Gastrocnemius medialis (tissue), 4 donors: ENCODE data around the gene SPTBN1. TPM values are rescaled to one million over a fixed set of nuclear protein-coding genes. Genes with fewer than 3 reads are reported as not detected.
A peak's percentile ranks its signal among the peaks of the same experiment; 100 is the strongest.

ENCODE experiments used
- ATAC-seq, 2 donors: fragments of 150-250 bp; one replicate each; pipeline ENCODE4 v1.9.1; 2016
- DNase-seq, 2 donors: peaks; one replicate each; pipeline ENCODE4 v3.0.0-alpha.2; 2019
- H3K27ac ChIP-seq, 4 donors: fragments of 200-600 bp; sonication (generic); 1 replicate in 1 of 4; 2 replicates in 3 of 4; pipeline ENCODE4 v1.5.1; 2016 to 2018; ENCODE audit warnings: mild to moderate bottlenecking in 2 of 4, moderate library complexity in 1 of 4
- H3K27me3 ChIP-seq, 3 donors: fragments of 200-600 bp; sonication (generic) in 2 of 3; 1 replicate in 1 of 3; 2 replicates in 2 of 3; pipeline versions ENCODE4 v1.5.1 to v1.6.0; 2016 to 2019; ENCODE audit warnings: mild to moderate bottlenecking in 1 of 3, moderate library complexity in 1 of 3
- H3K36me3 ChIP-seq, 2 donors: fragments of 200-600 bp; sonication (generic) in 1 of 2; one replicate each; pipeline ENCODE4 v1.5.1; 2017 to 2018
- H3K4me1 ChIP-seq, 2 donors: fragments of 200-600 bp; sonication (generic) in 1 of 2; one replicate each; pipeline ENCODE4 v1.5.1; 2016 to 2017; ENCODE audit warnings: mild to moderate bottlenecking in 2 of 2
- H3K4me3 ChIP-seq, 4 donors: fragments of 200-600 bp; sonication (generic) in 3 of 4; 1 replicate in 1 of 4; 2 replicates in 3 of 4; pipeline ENCODE4 v1.5.1; 2016 to 2019; ENCODE audit warnings: mild to moderate bottlenecking in 2 of 4
- H3K9me3 ChIP-seq, 3 donors: fragments of 200-600 bp; sonication (generic) in 2 of 3; 1 replicate in 1 of 3; 2 replicates in 2 of 3; pipeline ENCODE4 v1.5.1; 2016 to 2019
- CTCF ChIP-seq, 5 experiments: fragments of 450-650 bp in 3 of 5; fragments of 200-600 bp in 2 of 5; sonication (generic) in 2 of 5; IDR thresholded peaks in 4 of 5; conservative IDR thresholded peaks in 1 of 5; 1 replicate in 4 of 5; 2 replicates in 1 of 5; pipeline ENCODE4 v1.5.1; 2016 to 2019; ENCODE audit warnings: antibody characterized with exemption in 5 of 5, mild to moderate bottlenecking in 3 of 5, moderate library complexity in 3 of 5
- POLR2A ChIP-seq, 2 donors: fragments of 450-650 bp; IDR thresholded peaks; one replicate each; pipeline ENCODE4 v1.6.1; 2017; ENCODE audit warnings: antibody characterized with exemption in 2 of 2, mild to moderate bottlenecking in 2 of 2, moderate library complexity in 2 of 2
- in situ Hi-C, 4 donors: fragments of 200-750 bp; cut with MboI; loops; one replicate each; pipeline versions ENCODE4 v1.15.0 to v1.8.0; 2017; ENCODE audit warnings: low sequenced_read_pairs in 4 of 4
- intact Hi-C: fragments of 100-400 bp; cut with DNase I; formaldehyde crosslinking; loops from one replicate; pipeline ENCODE4 v1.15.1; 2023; ENCODE audit warnings: low total_unique reads
- total RNA-seq, 4 donors: library from RNA; depleted of rRNA; stranded (reverse); fragments of >200 nt; gene quantifications; one replicate each; pipeline versions ENCODE4 v1.1.0 to v1.2.3, GENCODE V29; 2016

Gene SPTBN1
- total RNA-seq, 4 donors from 2014 or later: 107 to 191 (median 119) TPM

DNA sequence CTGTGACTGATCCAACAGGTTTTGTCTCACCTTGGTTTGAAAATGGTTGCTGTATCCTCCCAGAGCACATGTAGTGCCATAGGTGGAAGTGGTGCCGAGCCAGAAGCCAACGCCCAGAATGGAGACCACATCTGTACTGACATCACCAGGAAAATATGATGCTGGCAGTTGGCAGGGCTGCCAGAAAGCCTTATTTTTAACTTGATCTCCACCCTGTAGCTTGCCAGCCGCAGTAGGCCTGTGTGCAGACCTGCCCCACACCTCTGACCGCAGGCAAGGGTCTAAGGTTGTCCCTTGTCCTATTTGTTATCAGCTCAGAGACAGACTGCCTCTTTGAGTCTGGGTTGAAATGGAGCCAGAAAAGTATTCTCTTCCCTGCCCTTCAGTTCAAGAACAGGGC, 143.8 kb downstream of the SPTBN1 start:
- in situ Hi-C loops (no loop called here), intact Hi-C loops (loop anchor here (10.0 kb wide), 1 partner anchor 75 kb away; no protein-coding TSS in a partner anchor)
- TF ChIP-seq CTCF (IDR thresholded peaks at IDR 0.05 in 4 of 5, conservative IDR thresholded peaks at IDR 0.05 in 1 of 5): no peak
- no peak for TF ChIP-seq POLR2A (IDR thresholded peaks at IDR 0.05)
- H3K9me3 ChIP-seq: no peaks in the 10 kb centered on the region
- H3K4me3 ChIP-seq: no peak overlapping the region
- no peaks in the 10 kb centered on the region for H3K27me3 ChIP-seq
- peak overlapping the region; percentile 45 to 71 (median 69) for H3K27ac ChIP-seq
- DNase-seq (peak; percentile 46 to 54), ATAC-seq (peak; percentile 44 to 49)
- H3K36me3 ChIP-seq: no peaks in the 10 kb centered on the region
- H3K4me1 ChIP-seq: peaks cover 93 to 99% of the 10 kb centered on the region in 2 donors

DNA sequence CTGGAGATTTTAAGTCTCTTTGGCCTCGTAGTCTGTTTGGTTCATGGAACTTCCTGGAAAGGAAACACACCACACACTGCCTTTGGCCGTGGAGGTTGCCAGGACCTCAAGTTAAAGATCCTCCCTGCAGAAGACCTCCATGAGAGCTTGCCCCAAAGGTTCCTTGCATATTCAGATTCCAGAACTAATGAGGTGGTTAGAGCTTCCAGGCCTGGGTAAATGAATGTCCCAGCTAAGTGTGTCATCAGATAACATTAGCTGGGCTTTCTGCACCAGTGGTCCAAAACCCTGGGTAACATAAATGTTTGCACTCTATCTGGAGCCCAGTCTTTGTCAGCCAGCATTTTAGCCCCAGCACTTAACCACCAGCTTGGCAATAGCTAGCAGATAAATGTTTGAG, 145.2 kb downstream of the SPTBN1 start:
- Histone ChIP-seq H3K36me3 (no peaks in the 10 kb centered on the region), H3K4me1 (peaks cover 85 to 100% of the 10 kb centered on the region in 2 donors), H3K4me3 (no peak overlapping the region), H3K27me3 (no peaks in the 10 kb centered on the region), H3K9me3 (no peaks in the 10 kb centered on the region), H3K27ac (peak overlapping the region in 3 of 4 donors; percentile 67 to 71 (median 71))
- DNase-seq: no peak
- in situ Hi-C loops (no loop called here), intact Hi-C loops (loop anchor here (10.0 kb wide), 1 partner anchor 77 kb away; no protein-coding TSS in a partner anchor)
- no peak for ATAC-seq
- TF ChIP-seq CTCF (IDR thresholded peaks at IDR 0.05 in 4 of 5, conservative IDR thresholded peaks at IDR 0.05 in 1 of 5) (no peak), POLR2A (IDR thresholded peaks at IDR 0.05) (no peak)

GRCh38 chr2:54602736-54603322, 146.7 kb downstream of the SPTBN1 start:
- TF ChIP-seq POLR2A (IDR thresholded peaks at IDR 0.05) (no peak), CTCF (IDR thresholded peaks at IDR 0.05 in 4 of 5, conservative IDR thresholded peaks at IDR 0.05 in 1 of 5) (no peak)
- no peaks in the 10 kb centered on the region for H3K36me3 ChIP-seq
- DNase-seq (no peak), ATAC-seq (no peak)
- in situ Hi-C loops (no loop called here), intact Hi-C loops (loop anchor here (10.0 kb wide), 1 partner anchor 78 kb away; no protein-coding TSS in a partner anchor)
- H3K27me3 ChIP-seq: no peaks in the 10 kb centered on the region
- peak overlapping the region; percentile 57 to 71 (median 69) for H3K27ac ChIP-seq
- H3K9me3 ChIP-seq: no peaks in the 10 kb centered on the region
- H3K4me1 ChIP-seq: peaks cover 70 to 90% of the 10 kb centered on the region in 2 donors
- H3K4me3 ChIP-seq: no peak overlapping the region

- intact Hi-C loops (loop anchor here (10.0 kb wide), 1 partner anchor 79 kb away; no protein-coding TSS in a partner anchor), in situ Hi-C loops (no loop called here)
- no peaks in the 10 kb centered on the region for H3K9me3 ChIP-seq
- DNase-seq (no peak), ATAC-seq (peak in 1 of 2 donors; percentile 23)
- H3K36me3 ChIP-seq: no peaks in the 10 kb centered on the region
- no peak for TF ChIP-seq CTCF (IDR thresholded peaks at IDR 0.05 in 4 of 5, conservative IDR thresholded peaks at IDR 0.05 in 1 of 5)
- TF ChIP-seq POLR2A (IDR thresholded peaks at IDR 0.05): no peak
- H3K27me3 ChIP-seq: no peaks in the 10 kb centered on the region
- H3K27ac ChIP-seq: peak overlapping the region; percentile 57 to 71 (median 69)
- H3K4me1 ChIP-seq: peaks cover 65 to 85% of the 10 kb centered on the region in 2 donors
- no peak overlapping the region for H3K4me3 ChIP-seq
These were observed 147.2 kb downstream of the SPTBN1 start for GRCh38 chr2:54603357-54603756.
